Measurements from ENCODE around the gene PTPN9.

GRCh38 chr15:75591655-75592364, 12.7 kb upstream of the PTPN9 start:
- no peak for TF ChIP-seq EZH2phosphoT487 (IDR thresholded peaks at IDR 0.05; ENCODE audit: insufficient read depth, low read depth)
- TF ChIP-seq EZH2 (IDR thresholded peaks at IDR 0.05; ENCODE audit: insufficient read depth, poor library complexity, severe bottlenecking) = no peak

Data from GM23248 (cell line).